Aorta (tissue), 5 donors: ENCODE measurements around the gene PDZD8. TPM values are rescaled to one million over a fixed set of nuclear protein-coding genes. Genes with fewer than 3 reads are reported as not detected.

Experiments
- ATAC-seq: fragments of 200-7000 bp; cut with Tn5 transposase; one replicate; pipeline ENCODE4 v1.9.1; 2022; ENCODE audit warnings: moderate library complexity; ENCODE audit not compliant: low FRiP score
- DNase-seq, 2 donors: peaks; one replicate each; pipeline ENCODE4 v3.0.0-alpha.2; 2020
- H3K27ac ChIP-seq, 2 donors: one replicate each; pipeline ENCODE4 v1.5.1; 2013; ENCODE audit warnings: low read length in 2 of 2, mild to moderate bottlenecking in 2 of 2, moderate library complexity in 2 of 2, control low read depth in 1 of 2, inconsistent platforms in 1 of 2, low read depth in 1 of 2
- H3K27me3 ChIP-seq, 2 donors: one replicate each; pipeline ENCODE4 v1.6.1; 2013; ENCODE audit warnings: control low read depth in 1 of 2, low read length in 1 of 2, mild to moderate bottlenecking in 1 of 2, moderate library complexity in 1 of 2; ENCODE audit not compliant: insufficient read depth in 2 of 2, control insufficient read depth in 1 of 2
- H3K36me3 ChIP-seq, 2 donors: one replicate each; pipeline ENCODE4 v1.6.1; 2013; ENCODE audit warnings: control low read depth in 1 of 2, low read length in 1 of 2, mild to moderate bottlenecking in 1 of 2; ENCODE audit not compliant: insufficient read depth in 2 of 2, control insufficient read depth in 1 of 2
- H3K4me1 ChIP-seq, 2 donors: one replicate each; pipeline ENCODE4 v1.6.1; 2013; ENCODE audit warnings: low read length in 2 of 2, control low read depth in 1 of 2, mild to moderate bottlenecking in 1 of 2, moderate library complexity in 1 of 2; ENCODE audit not compliant: insufficient read depth in 2 of 2, control insufficient read depth in 1 of 2
- H3K4me3 ChIP-seq, 2 donors: one replicate each; pipeline ENCODE4 v1.5.1; 2013; ENCODE audit warnings: low read length in 2 of 2, control low read depth in 1 of 2, mild to moderate bottlenecking in 1 of 2
- H3K9me3 ChIP-seq: one replicate; pipeline ENCODE4 v1.6.1; 2013; ENCODE audit warnings: mild to moderate bottlenecking, low read length; ENCODE audit not compliant: control insufficient read depth
- WGBS, 2 donors: extraction: QIAGEN DNeasy Blood & Tissue Kit; methylation state at CpG; one replicate each; pipeline ENCODE4 v1.1.7; 2013; 5-methylcytosine and 5-hydroxymethylcytosine counted together
- intact Hi-C, 2 donors: fragments of 100-400 bp; cut with DNase I; formaldehyde crosslinking; loops; one replicate each; pipeline versions ENCODE4 v1.14.2 to v1.15.0; 2022
- polyA plus RNA-seq, 2 donors: library from polyadenylated mRNA; stranded (reverse); fragments of 200-250 nt; gene quantifications; one replicate each; pipeline ENCODE4 v1.2.3, GENCODE V29; 2013
- total RNA-seq, 2 donors: library from RNA; stranded (reverse); fragmentation: NEBNext Ultra II Directional; extraction: Animal tissue kit (Norgen Biotek cat#: 25700); gene quantifications; one replicate each; pipeline ENCODE4 v1.2.1, GENCODE V29; 2021
- donor health status: healthy with polysubstance abuse.
- donor health status: Bipolar disorder and iron deficiency.
- donor health status: DM: no; HTN: no; CAD: no.
- donor health status: DM: no; HTN: no; CAD: no.
- donor health status: DM: yes; HTN: yes; CAD: no.

Gene PDZD8
- total and polyA plus RNA-seq, 4 donors, result 4.5 to 36.0 (median 20.4) TPM

- no peaks in the 10 kb centered on the region for H3K36me3 ChIP-seq
- H3K4me1 ChIP-seq, result no peaks in the 10 kb centered on the region
- DNase-seq (peak in 1 of 2 donors; percentile 61), ATAC-seq (no peak)
- H3K27me3 ChIP-seq, result no peaks in the 10 kb centered on the region
- H3K4me3 ChIP-seq, result no peak overlapping the region
- WGBS, 2 donors, result 66 to 73% methylated on average over 9 of the region's 9 CpGs
- intact Hi-C loops, result no loop called here
- no peaks in the 10 kb centered on the region for H3K9me3 ChIP-seq
- no peak overlapping the region for H3K27ac ChIP-seq
Observed at GRCh38 chr10:117266400-117266799, 108.8 kb downstream of the PDZD8 start.

GRCh38 chr10:117264782-117265181, 110.5 kb downstream of the PDZD8 start:
- H3K9me3 ChIP-seq, result no peaks in the 10 kb centered on the region
- H3K27ac ChIP-seq, result no peak overlapping the region
- intact Hi-C loops, result no loop called here
- H3K36me3 ChIP-seq, result no peaks in the 10 kb centered on the region
- no peaks in the 10 kb centered on the region for H3K4me1 ChIP-seq
- no peaks in the 10 kb centered on the region for H3K27me3 ChIP-seq
- no peak for DNase-seq
- H3K4me3 ChIP-seq, result no peak overlapping the region
- ATAC-seq, result no peak
- 64 to 69% methylated on average over 7 of the region's 7 CpGs for WGBS, 2 donors

GRCh38 chr10:117262903-117263293, 112.3 kb downstream of the PDZD8 start:
- intact Hi-C loops, result no loop called here
- peak in 1 of 2 donors; percentile 37 for DNase-seq
- H3K4me1 ChIP-seq, result no peaks in the 10 kb centered on the region

GRCh38 chr10:117262291-117262902, 112.8 kb downstream of the PDZD8 start:
- ATAC-seq, result no peak
- no peak overlapping the region for H3K27ac ChIP-seq
- no peaks in the 10 kb centered on the region for H3K36me3 ChIP-seq
- WGBS, 2 donors, result 77 to 81% methylated on average over 10 of the region's 10 CpGs
- no peaks in the 10 kb centered on the region for H3K27me3 ChIP-seq
- H3K9me3 ChIP-seq, result peaks cover 2% of the 10 kb centered on the region
- no peaks in the 10 kb centered on the region for H3K4me1 ChIP-seq
- no peak overlapping the region for H3K4me3 ChIP-seq
- intact Hi-C loops, result no loop called here
- peak in 1 of 2 donors; percentile 44 for DNase-seq

More at GRCh38 chr10:117262903-117263293, 112.3 kb downstream of the PDZD8 start:
- no peak for ATAC-seq
- Histone ChIP-seq H3K36me3 (no peaks in the 10 kb centered on the region), H3K4me3 (no peak overlapping the region), H3K9me3 (no peaks in the 10 kb centered on the region), H3K27me3 (no peaks in the 10 kb centered on the region), H3K27ac (no peak overlapping the region)
- 87 to 90% methylated on average over 7 of the region's 7 CpGs for WGBS, 2 donors

- no peaks in the 10 kb centered on the region for H3K36me3 ChIP-seq
- H3K9me3 ChIP-seq, result peaks cover 2% of the 10 kb centered on the region
- H3K4me3 ChIP-seq, result no peak overlapping the region
- no peaks in the 10 kb centered on the region for H3K4me1 ChIP-seq
- H3K27me3 ChIP-seq, result no peaks in the 10 kb centered on the region
- DNase-seq, result peak in 1 of 2 donors; percentile 15
- WGBS, 2 donors, result 80 to 83% methylated on average over 3 of the region's 3 CpGs
- ATAC-seq, result no peak
- intact Hi-C loops, result no loop called here
- H3K27ac ChIP-seq, result no peak overlapping the region
Observed at GRCh38 chr10:117261501-117261900, 113.7 kb downstream of the PDZD8 start.

- Histone ChIP-seq H3K4me1 (no peaks in the 10 kb centered on the region), H3K9me3 (peaks cover 2% of the 10 kb centered on the region), H3K36me3 (no peaks in the 10 kb centered on the region), H3K27me3 (no peaks in the 10 kb centered on the region), H3K4me3 (no peak overlapping the region), H3K27ac (no peak overlapping the region)
- intact Hi-C loops, result no loop called here
- ATAC-seq (no peak), DNase-seq (peak in 1 of 2 donors; percentile 14)
- 32 to 53% methylated on average over 4 of the region's 4 CpGs for WGBS, 2 donors
Observed at GRCh38 chr10:117260084-117260483, 115.2 kb downstream of the PDZD8 start.

- intact Hi-C loops, result no loop called here
- 45 to 48% methylated on average over 3 of the region's 3 CpGs for WGBS, 2 donors
- peaks cover 2% of the 10 kb centered on the region for H3K9me3 ChIP-seq
- no peak overlapping the region for H3K4me3 ChIP-seq
- H3K27ac ChIP-seq, result no peak overlapping the region
- no peaks in the 10 kb centered on the region for H3K4me1 ChIP-seq
- ATAC-seq, result no peak
- no peaks in the 10 kb centered on the region for H3K27me3 ChIP-seq
- DNase-seq, result no peak
- H3K36me3 ChIP-seq, result no peaks in the 10 kb centered on the region
Observed at GRCh38 chr10:117259279-117259678, 116.0 kb downstream of the PDZD8 start.

GRCh38 chr10:117257721-117258120, 117.5 kb downstream of the PDZD8 start:
- Histone ChIP-seq H3K9me3 (peaks cover 2% of the 10 kb centered on the region), H3K4me1 (no peaks in the 10 kb centered on the region), H3K36me3 (no peaks in the 10 kb centered on the region), H3K27ac (no peak overlapping the region), H3K4me3 (no peak overlapping the region), H3K27me3 (no peaks in the 10 kb centered on the region)
- peak in 1 of 2 donors; percentile 36 for DNase-seq
- 22 to 29% methylated on average over 3 of the region's 3 CpGs for WGBS, 2 donors
- intact Hi-C loops, result no loop called here
- no peak for ATAC-seq

- intact Hi-C loops, result no loop called here
- Histone ChIP-seq H3K9me3 (peaks cover 2% of the 10 kb centered on the region), H3K27me3 (no peaks in the 10 kb centered on the region), H3K36me3 (no peaks in the 10 kb centered on the region), H3K4me3 (no peak overlapping the region), H3K27ac (no peak overlapping the region), H3K4me1 (no peaks in the 10 kb centered on the region)
- 74 to 77% methylated on average over 10 of the region's 10 CpGs for WGBS, 2 donors
- DNase-seq, result no peak
- ATAC-seq, result no peak
Observed at GRCh38 chr10:117256910-117257309, 118.3 kb downstream of the PDZD8 start.
